ENCODE data around the gene CCDC57. TPM values are rescaled to one million over a fixed set of nuclear protein-coding genes. Genes with fewer than 3 reads are reported as not detected.

The CCDC57 gene
- total and polyA plus RNA-seq, 2 of the 8 experiments (the other 6 are each of a cell fraction or from before 2014, with no cell fraction given) = 8.4 to 12.9 TPM

DNA sequence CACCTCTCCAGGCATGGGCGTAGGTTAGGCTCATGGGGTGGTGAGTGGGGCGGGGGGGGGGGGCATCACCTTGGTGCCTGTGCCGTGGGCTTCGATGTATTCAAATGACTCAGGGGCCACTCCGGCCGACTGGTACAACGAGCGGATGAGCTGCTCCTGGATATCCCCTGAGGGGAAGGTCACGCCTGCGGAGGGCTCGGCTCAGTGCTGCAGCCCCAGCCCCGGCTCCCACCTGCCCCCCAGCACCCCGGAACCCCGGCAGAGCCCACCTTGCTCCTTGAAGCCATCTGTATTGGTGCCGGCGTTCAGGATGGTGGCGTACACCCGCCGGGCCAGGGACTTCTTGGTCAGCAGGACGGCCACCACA, 120.0 kb downstream of the CCDC57 start:
- no peak overlapping the region for H2AFZ ChIP-seq (ENCODE audit: low read length)
- peaks cover 8% of the 10 kb centered on the region; the same call in 1 of the 2 replicates for H3K23me2 ChIP-seq (ENCODE audit: low read depth, low read length)
- peaks cover 16 to 75% of the 10 kb centered on the region in 2 experiments for H4K20me1 ChIP-seq (replicated peaks in 1 of 2; ENCODE audit: control insufficient read depth in 1 of 2, insufficient read depth in 2 of 2, low read length in 2 of 2)
- WGBS, 2 experiments (ENCODE audit: extremely low coverage in 1 of 2, insufficient coverage in 1 of 2, insufficient read length in 1 of 2, insufficient replicate concordance in 2 of 2, low coverage in 1 of 2, low lambda C conversion rate in 2 of 2, missing lambda C conversion rate in 1 of 2) = 91% methylated on average over 10 of the region's 20 CpGs; no CpG with 5 or more reads in 1 of the 2 experiments
- no peak overlapping the region for H4K8ac ChIP-seq (ENCODE audit: extremely low read depth, insufficient read depth, low read length)
- H3K79me1 ChIP-seq (ENCODE audit: low read depth, low read length) = peaks cover 20% of the 10 kb centered on the region
- CTCF ChIA-PET (ENCODE audit: partially characterized antibody) = interaction anchor here (0.6 to 1.5 kb wide), 3 partner anchors 55 to 234 kb away, joined by 3 to 5 read pairs (median 3); partner anchors contain the start of gene DCXR
- no peak overlapping the region for H3K4ac ChIP-seq (replicated peaks; ENCODE audit: insufficient read length, low read depth, low read length)
- no peak overlapping the region for H3K23ac ChIP-seq (ENCODE audit: insufficient read length)
- no peak overlapping the region for H2BK5ac ChIP-seq (ENCODE audit: low read depth, low read length)
- H3K14ac ChIP-seq (ENCODE audit: insufficient read length) = no peak overlapping the region
- no peak overlapping the region for H2BK20ac ChIP-seq (ENCODE audit: low read length)
- peaks cover 53 to 84% (median 76%) of the 10 kb centered on the region in 4 experiments for H3K36me3 ChIP-seq (ENCODE audit: control insufficient read depth in 2 of 4, insufficient read depth in 4 of 4, low read length in 3 of 4)
- peaks cover 15 to 37% of the 10 kb centered on the region in 2 experiments; a peak in 3 of 4 replicates for H3K79me2 ChIP-seq (ENCODE audit: control insufficient read depth in 1 of 2, insufficient read depth in 2 of 2, low read length in 2 of 2)
- no peak overlapping the region for H3K56ac ChIP-seq (replicated peaks; ENCODE audit: insufficient read length, low read depth, low read length)
- no peak for FAIRE-seq
- H3K4me1 ChIP-seq (replicated peaks in 1 of 4; ENCODE audit: control insufficient read depth in 3 of 4, insufficient read depth in 4 of 4, low read length in 3 of 4) = peaks cover 0 to 13% (median 10%) of the 10 kb centered on the region in 4 experiments; a peak in 6 of 7 replicates
- no peak for DNase-seq (ENCODE audit: low read depth in 1 of 2, low spot score in 2 of 2)
- H3K9me3 ChIP-seq (ENCODE audit: insufficient read depth in 2 of 2, low read depth in 1 of 2, low read length in 1 of 2) = no peaks in the 10 kb centered on the region
- H3K4me2 ChIP-seq (ENCODE audit: insufficient read depth in 1 of 2, low read depth in 2 of 2, low read length in 2 of 2) = no peak overlapping the region
- H3K4me3 ChIP-seq (ENCODE audit: extremely low read depth in 1 of 4, insufficient read depth in 2 of 4, low read depth in 3 of 4, low read length in 4 of 4) = no peak overlapping the region
- no peak overlapping the region for H2AK5ac ChIP-seq (ENCODE audit: low read depth, low read length)
- H3K18ac ChIP-seq (ENCODE audit: extremely low read depth, low read length) = no peak overlapping the region
- no peak overlapping the region for H4K5ac ChIP-seq (ENCODE audit: insufficient read length, low read depth, low read length)
- no peak overlapping the region for H3K27ac ChIP-seq (ENCODE audit: low read depth, low read length)
- H3K9ac ChIP-seq (replicated peaks in 1 of 4; ENCODE audit: extremely low read depth in 1 of 4, low read depth in 3 of 4, low read length in 3 of 4) = no peak overlapping the region
- H4K91ac ChIP-seq (replicated peaks; ENCODE audit: insufficient read length, low read length) = no peak overlapping the region
- no peak overlapping the region for H2BK15ac ChIP-seq (ENCODE audit: low read length)
- H3K27me3 ChIP-seq (replicated peaks in 1 of 4; ENCODE audit: control insufficient read depth in 3 of 4, extremely low read depth in 1 of 4, insufficient read depth in 3 of 4, low read length in 3 of 4) = no peaks in the 10 kb centered on the region
- H2BK12ac ChIP-seq (ENCODE audit: low read depth, low read length) = no peak overlapping the region
- POLR2A ChIA-PET (ENCODE audit: partially characterized antibody) = interaction anchor here (0.7 to 8.8 kb wide), 5 partner anchors 9 to 36 kb away, joined by 3 to 105 read pairs (median 5); partner anchors contain the start of gene DUS1L
- no peak overlapping the region for H2BK120ac ChIP-seq (replicated peaks; ENCODE audit: low read depth, low read length)
- TF ChIP-seq SRF (IDR thresholded peaks at IDR 0.05; ENCODE audit: low read depth, low read length) = no peak
- TF ChIP-seq BRCA1 (IDR thresholded peaks at IDR 0.05; ENCODE audit: low read depth, low read length) = no peak
- no peak for TF ChIP-seq CBX5 (IDR thresholded peaks at IDR 0.05; ENCODE audit: low read depth, low read length)
- TF ChIP-seq RXRA (IDR thresholded peaks at IDR 0.05; ENCODE audit: insufficient read depth, low read depth, low read length) = no peak
- TF ChIP-seq SIN3A (conservative IDR thresholded peaks at IDR 0.05 in 1 of 2, IDR thresholded peaks at IDR 0.05 in 1 of 2; ENCODE audit: low read depth in 1 of 2, low read length in 2 of 2) = no peak
- TF ChIP-seq MAX (IDR thresholded peaks at IDR 0.05) = no peak
- no peak for TF ChIP-seq RNF2 (IDR thresholded peaks at IDR 0.05; ENCODE audit: borderline replicate concordance, low read depth, low read length, missing control alignments, poor library complexity, severe bottlenecking)
- no peak for TF ChIP-seq SP1 (IDR thresholded peaks at IDR 0.05; ENCODE audit: low read depth, low read length)
- TF ChIP-seq HDAC6 (IDR thresholded peaks at IDR 0.05; ENCODE audit: low read depth, low read length) = no peak
- no peak for TF ChIP-seq PHF8 (conservative IDR thresholded peaks at IDR 0.05; ENCODE audit: low read depth, low read length)
- TF ChIP-seq HDAC2 (IDR thresholded peaks at IDR 0.05; ENCODE audit: borderline replicate concordance in 1 of 2, low read depth in 2 of 2, low read length in 2 of 2) = no peak
- TF ChIP-seq, protein P1, sequence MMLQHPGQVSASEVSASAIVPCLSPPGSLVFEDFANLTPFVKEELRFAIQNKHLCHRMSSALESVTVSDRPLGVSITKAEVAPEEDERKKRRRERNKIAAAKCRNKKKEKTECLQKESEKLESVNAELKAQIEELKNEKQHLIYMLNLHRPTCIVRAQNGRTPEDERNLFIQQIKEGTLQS (IDR thresholded peaks at IDR 0.05; ENCODE audit: insufficient read depth, low read depth, low read length) = no peak
